Measurements from ENCODE around the gene CCDC88B.

The CCDC88B gene

DNA sequence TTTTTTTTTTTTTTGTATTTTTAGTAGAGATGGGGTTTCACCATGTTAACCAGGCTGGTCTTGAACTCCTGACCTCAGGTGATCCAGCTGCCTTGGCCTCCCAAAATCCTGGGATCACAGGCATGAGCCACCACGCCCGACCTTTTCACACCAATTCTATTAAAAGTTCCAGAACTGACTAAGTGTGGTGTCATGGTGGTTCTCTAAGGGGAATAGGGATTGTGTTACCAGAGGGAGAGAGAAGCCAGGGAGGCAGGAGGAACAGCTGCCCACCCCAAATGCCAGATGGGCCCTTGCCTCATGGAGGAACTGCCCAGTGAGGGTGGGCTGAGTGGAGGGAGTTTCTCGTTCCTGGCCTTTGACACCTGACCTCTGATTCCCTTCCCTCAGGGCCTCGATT, 24.9 kb downstream of the CCDC88B start:
- DNase-seq, result no peak

DNA sequence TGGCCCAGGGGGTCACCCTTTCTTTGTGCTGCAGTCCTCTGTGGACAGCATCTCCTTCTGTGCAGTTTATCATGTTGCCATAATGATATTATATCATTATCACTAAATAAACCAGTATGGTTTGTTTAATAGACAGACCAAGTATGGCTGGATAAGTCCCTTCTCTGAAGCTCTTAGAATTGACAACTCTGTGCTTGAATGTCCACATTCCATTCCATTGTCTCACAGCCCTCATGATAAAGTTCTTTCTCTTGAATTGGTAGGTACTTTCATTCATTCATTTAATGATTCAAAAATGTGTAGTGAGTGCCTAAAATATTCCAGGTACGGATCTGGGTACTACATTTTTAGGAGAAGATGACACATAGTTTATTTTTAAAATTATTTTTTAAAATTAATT, 26.7 kb downstream of the CCDC88B start:
- DNase-seq, result no peak

DNA sequence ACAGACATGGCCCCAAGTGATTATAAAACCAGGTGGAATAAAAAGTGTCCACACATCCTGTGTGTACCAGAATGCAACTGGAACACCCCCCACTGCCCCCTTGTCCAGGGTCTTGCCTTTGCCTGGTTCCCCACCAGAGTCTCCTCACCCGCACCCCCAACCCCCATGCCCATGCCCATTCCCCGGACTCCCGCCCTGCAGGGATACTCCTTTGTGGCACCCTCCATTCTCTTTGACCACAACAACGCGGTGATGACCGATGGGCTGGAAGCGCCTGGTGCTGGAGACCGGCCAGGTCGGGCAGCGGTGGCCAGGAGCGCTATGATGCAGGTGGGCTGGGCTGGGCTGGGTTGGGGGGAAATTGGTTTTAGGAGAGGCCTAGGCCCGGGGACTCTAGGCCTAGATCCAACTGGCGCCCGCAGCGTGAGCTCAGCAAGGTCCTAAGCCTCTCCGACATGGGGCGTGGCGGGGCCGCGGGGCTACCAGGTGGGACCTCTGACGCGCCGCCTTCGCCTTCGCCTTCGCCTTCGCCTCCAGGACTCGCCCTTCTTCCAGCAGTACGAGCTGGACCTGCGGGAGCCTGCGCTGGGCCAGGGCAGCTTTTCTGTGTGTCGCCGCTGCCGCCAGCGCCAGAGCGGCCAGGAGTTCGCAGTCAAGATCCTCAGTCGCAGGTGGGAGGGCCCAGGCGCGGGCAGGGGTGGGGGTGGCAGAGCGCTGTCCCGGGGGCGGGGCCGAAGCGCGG, 28.1 kb downstream of the CCDC88B start:
- DNase-seq, result no peak

DNA sequence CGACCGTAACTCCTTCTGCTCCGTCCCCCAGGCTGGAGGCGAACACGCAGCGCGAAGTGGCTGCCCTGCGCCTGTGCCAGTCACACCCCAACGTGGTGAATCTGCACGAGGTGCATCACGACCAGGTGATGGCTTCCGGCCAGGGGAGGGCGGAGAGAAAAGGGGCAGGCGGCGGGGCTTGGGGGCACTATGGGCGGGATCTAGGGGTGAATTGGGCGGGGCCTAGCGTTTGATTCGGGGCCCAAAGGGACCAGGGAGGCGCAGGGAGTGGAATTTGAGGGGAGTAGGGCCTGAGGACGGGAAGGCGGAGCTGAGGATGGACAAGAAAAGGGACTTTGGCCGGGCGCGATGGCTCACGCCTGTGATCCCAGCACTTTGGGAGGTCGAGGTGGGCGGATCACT, 28.7 kb downstream of the CCDC88B start:
- DNase-seq, result no peak

DNA sequence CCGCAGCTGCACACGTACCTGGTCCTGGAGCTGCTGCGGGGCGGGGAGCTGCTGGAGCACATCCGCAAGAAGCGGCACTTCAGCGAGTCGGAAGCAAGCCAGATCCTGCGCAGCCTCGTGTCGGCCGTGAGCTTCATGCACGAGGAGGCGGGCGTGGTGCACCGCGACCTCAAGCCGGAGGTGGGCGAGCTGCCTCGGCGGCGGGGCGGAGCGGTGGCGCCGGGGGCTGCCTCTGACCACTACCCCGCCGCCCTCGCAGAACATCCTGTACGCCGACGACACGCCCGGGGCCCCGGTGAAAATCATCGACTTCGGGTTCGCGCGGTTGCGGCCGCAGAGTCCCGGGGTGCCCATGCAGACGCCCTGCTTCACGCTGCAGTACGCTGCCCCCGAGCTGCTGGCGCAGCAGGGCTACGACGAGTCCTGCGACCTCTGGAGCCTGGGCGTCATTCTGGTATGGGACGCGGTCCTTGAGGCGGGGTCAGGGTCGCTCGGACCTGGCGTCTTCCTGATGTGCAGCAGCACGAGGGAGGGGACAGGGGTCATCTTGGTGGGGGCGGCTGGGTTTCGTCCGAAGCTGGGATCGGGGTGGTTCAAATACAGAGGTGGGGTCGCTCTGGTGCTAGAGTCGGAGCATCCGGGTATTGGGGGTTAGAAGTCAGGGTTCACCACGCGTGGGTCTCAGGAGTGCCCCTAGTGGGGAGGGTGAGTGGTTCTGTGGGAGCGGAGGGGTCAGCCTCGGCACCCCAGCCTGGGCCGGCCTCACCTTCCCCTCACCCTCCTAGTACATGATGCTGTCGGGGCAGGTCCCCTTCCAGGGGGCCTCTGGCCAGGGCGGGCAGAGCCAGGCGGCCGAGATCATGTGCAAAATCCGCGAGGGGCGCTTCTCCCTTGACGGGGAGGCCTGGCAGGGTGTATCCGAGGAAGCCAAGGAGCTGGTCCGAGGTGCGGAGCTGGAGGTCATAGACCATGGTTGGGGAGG, 29.7 kb downstream of the CCDC88B start:
- DNase-seq, result no peak

DNA sequence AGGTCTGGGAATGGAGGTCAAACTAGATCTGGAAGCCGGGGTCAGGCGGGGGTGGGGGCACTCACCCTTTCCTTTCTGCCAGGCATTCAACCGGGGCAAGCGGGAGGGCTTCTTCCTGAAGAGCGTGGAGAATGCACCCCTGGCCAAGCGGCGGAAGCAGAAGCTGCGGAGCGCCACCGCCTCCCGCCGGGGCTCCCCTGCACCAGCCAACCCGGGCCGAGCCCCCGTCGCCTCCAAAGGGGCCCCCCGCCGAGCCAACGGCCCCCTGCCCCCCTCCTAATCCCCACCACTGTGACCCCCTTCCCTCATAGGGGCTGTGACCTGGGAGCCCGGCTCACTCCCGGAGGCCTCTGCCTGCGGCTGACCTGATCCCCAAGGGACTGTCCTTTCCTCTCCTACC, 31.2 kb downstream of the CCDC88B start:
- no peak for DNase-seq

DNA sequence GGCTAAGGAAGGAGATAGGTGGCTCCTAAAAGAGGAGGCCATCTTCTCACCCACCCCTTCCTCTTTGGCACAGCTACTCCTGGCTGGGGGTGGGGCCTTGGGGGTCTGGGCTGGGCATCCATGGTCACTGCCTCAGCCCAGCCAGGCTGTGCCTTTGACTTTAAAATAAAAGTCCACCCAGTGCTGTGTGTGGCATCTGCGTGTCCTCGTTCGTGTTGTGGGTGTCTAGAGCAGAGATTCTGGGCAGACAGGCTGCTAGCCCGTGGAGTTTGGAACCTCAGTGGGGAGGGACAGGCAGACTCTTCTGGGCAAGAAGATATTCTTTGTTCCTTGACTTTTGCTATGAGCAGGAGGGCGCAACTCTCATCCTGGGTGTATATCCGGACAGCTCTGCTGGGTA, 32.0 kb downstream of the CCDC88B start:
- DNase-seq, result no peak

DNA sequence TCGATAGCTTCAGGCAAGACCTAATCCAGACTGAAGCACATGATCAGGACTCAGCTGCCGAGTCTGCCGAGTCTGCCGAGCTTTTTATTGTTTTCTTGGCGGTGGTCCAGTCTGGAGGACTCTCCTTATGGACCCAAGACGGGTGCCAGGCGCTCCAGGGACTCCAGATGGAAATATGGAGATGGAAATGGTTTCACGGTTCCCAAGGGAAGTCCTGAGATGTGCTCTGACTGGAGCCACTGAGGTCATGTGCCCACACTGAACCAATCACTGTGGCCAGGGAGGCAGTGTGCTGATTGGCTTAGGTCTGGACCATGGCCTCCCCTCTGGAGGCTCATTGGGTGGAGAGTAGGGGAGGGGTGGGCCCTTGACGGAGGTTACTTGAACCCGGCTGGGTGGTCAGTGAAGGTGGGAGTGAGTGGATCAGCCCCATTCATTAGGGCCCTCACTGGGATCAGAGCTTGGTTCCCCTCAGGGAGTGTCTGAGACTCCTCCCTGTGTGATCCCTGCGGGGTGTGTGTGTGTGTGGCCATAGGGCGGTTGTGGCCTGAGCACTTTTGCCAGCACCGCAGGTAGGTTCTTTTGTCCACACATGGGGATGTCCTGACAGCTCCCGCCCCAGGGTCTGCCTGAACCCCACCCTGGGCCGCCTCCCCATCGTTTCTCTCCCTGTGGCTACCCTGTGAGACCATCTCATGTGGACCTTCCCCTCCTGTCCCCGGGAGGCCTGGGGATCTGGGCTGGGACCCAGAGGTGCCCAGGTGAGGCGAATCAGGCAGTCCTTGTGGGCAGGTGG, 33.0 kb downstream of the CCDC88B start:
- no peak for DNase-seq

DNA sequence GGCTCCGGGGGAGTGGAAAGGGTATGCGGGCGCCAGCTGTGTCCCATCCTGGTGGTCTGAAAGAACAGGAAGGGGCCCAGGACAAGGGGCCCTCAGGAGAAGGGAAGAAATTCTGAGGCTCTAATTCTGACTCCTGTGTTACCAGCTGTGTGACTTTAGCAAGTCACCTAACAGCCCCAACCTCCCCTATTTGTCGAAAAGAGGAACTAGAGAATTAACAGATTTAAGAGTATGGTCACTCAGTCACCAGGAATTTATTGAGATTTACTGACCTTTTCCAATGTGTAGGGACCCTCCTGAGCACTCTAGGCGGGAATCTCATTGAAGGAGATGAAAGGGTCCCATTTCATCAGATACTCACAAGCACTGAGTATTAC, 33.6 kb downstream of the CCDC88B start:
- DNase-seq, result no peak

DNA sequence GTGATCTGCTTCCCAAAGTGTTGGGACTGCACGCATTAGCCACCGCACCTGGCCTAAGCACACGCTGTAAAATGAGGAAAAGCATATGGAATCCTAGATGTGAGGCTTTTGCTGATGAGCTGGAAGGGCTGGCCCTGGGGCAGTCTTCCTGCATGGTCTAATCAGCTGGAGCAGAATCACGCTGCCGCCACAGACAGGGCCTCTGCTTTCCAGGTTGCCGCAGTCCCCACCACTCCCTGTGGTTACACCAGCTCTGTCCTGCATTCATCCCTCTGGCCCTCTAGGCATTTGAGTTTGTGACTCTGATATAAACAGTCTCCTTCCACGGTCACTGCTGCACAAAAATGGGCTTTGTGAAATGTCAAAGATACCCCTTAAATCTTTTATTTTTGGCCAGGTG, 36.1 kb downstream of the CCDC88B start:
- DNase-seq, result no peak

DNA sequence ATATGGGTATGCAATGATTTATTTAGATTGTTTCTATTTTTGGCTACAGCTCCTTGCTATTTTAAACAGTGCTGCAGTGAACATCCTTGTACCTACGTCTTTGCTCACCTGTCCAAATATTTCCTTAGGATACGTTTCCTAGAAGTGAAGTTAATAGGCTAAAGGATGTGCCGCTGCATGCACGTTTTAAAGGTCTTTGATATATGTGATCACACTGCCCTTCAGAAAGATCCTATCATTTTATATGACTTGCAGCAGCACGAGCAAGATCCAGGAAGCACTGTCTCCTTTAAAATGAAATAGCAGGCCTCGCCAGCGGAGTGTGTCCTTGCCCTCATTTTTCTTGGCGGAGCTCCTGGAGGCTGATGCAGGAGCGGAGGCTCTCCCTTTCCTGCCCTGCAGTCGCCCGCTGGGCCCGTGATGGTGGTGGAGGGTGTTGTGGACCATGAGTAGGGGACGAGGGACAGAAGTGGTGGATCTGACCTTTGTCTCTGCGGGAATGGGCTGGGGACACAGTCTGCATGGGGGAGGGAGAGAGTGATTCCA, 38.4 kb downstream of the CCDC88B start:
- DNase-seq, result no peak

DNA sequence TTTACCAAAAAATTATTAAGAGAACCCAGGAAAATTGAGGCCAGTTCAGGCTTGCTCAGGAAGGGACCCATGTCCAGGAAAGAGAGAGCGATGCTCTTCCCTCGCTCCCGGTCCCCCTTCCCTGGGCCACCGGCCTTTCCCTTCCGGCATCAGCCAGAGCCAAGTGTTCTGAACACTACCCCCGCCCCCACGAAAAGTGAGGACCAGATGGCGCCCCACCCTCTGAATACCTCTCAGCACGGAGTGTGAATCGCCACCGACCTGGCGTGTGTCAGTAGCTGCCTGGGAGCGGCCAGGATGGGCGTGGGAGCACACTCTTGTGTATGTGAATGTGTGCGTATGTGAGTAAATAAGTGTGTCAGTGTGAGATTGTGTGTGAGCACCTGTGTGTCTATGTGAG, 39.2 kb downstream of the CCDC88B start:
- DNase-seq, result no peak

DNA sequence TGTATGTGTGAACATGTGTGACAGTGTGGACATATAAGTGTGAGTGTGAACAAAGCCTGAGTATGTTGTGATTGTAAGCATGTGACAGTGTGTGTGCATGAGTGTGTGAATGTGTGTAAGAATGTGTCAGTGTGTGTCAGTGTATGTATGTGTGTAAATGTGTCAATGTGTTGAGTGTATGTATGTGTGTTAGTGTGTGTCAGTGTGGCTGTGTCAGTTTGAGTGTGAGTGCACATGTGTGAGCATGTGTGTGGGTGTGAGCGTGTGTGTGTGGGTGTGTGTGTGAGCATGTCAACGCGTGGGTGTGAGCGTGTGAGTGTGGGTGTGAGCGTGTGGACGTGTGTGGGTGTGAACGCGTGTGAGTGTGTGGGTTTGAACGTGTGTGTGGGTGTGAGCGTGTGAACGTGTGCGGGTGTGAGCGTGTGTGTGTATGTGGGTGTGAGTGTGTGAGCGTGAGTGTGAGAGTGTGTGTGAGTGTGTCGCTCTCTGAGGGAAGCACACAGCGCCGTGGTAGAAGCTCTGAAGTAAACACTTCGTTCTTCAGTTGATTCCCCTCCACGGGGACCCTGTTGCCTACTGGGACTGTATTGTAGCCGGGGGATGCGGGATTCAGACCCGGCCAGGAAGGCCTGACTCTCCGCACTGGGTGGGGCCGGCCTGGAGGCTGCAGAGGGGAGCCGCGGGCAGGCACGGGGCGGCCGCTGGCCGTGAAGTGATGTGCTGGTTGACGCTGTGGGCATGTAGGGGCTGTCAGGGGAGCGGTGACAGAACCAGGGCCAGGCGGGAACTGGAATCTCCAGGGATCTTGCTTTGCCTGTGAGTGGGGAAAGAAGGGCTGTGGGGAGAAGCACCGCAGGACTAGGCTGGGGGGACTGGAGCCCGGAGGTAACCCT, 40.1 kb downstream of the CCDC88B start:
- no peak for DNase-seq

DNA sequence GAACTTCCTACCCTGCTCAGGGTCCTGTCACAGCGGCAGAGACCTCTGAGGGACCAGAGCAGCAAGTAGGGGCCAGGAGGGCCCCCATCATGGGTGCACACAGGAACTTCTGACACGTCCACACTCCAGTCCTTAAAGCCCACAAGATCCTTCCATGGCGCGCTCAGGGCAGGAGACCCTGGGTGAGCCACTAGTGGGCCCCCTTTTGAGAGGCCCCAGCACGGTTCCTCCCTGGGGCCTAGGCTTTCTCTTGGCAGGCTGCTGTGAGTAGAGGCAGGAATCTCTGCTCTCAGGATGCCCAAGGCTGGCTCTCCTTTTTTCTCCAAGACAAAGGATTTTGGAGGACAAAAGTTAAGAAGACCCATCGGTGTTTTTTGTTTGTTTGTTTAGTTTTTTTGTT, 41.3 kb downstream of the CCDC88B start:
- no peak for DNase-seq

DNA sequence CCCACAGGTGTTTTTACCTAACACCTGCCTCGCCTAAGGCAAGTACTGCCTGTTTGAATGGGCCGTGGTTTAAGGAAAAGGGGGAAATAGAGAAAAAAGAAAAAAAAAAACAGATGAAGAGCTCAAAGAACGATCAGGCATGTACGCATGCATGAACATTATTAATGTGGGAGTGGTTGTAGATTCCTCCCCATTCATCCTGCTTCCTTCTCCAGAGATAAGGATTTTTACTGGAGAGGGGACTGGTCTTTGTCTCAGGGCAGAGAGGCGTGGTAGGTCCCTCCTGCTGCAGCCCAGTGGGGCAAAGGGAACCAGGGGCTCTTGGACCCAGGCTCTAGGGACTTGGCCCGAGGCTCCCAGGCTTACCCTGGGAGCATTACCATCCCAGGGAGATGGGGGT, 42.0 kb downstream of the CCDC88B start:
- no peak for DNase-seq

DNA sequence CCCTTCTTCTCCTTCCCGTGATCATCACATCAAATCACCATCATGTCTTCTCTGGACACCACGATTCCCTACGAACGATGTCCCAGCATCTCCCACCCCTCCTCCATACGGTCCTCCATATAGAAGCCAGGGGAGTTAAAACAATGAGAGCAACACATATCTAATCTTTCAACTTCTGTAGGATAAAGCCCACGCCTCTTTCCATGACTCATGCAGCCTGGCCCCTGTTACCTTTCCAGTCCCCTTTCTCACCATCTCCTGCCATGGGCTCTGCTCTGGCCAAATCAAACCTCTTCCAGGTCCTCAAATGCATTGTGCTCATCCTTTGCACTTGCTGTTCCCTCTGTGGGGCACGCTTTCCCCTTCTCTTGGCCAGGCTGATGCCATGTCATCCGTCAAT, 42.6 kb downstream of the CCDC88B start:
- no peak for DNase-seq

DNA sequence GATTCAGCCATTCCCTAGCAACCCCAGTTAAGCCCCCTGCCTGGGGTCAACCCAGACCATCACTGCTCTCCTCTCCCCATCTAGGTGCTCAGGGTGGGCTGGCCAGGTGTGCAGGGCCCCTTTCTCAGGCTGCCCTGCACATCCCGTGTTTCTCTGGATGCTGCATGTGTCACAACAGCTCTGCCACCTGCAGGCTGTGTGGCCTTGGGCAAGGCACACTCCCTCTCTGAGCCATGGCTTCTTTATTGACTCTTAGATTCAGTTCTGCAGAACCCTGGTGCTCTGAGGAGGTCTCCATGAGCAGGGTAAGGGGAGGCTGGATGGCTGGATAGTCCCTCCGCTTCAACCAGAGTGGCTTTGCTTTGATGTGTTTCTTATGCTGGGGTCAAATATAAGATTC, 43.6 kb downstream of the CCDC88B start:
- no peak for DNase-seq

DNA sequence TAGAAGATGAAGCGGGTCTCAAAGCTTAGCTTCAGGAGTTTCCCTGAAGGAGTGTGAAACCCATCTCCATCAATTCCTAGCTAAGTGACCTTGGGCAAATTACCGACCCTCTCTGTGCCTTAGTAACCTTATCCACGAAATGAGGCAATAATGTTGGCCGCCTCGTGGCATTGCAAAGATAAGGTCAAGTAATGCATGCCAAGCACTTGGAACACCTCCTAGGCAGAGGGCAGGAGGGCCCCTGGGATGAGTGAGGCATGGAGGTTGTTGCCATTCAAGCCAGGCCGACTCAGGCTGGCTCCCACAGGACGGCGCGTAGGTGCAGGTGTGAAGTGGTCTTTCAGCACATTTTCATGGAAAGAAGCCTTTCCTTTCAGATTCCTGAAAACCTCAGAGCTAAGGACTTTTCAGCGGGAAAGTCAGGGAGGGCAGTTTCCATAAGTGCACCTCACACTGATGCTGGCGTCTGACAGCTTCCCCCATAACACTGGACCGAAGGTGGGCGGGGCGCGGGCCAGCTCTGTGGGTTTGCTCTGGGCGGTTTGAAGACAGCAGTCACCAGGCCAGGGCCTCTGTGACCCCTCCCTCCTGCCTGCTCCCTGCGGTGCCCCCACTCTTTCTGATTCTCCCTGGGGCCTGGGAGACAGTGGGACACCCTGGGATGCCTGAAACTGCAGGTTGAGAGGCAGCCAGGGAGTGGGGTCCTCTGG, 44.2 kb downstream of the CCDC88B start:
- DNase-seq, result no peak

DNA sequence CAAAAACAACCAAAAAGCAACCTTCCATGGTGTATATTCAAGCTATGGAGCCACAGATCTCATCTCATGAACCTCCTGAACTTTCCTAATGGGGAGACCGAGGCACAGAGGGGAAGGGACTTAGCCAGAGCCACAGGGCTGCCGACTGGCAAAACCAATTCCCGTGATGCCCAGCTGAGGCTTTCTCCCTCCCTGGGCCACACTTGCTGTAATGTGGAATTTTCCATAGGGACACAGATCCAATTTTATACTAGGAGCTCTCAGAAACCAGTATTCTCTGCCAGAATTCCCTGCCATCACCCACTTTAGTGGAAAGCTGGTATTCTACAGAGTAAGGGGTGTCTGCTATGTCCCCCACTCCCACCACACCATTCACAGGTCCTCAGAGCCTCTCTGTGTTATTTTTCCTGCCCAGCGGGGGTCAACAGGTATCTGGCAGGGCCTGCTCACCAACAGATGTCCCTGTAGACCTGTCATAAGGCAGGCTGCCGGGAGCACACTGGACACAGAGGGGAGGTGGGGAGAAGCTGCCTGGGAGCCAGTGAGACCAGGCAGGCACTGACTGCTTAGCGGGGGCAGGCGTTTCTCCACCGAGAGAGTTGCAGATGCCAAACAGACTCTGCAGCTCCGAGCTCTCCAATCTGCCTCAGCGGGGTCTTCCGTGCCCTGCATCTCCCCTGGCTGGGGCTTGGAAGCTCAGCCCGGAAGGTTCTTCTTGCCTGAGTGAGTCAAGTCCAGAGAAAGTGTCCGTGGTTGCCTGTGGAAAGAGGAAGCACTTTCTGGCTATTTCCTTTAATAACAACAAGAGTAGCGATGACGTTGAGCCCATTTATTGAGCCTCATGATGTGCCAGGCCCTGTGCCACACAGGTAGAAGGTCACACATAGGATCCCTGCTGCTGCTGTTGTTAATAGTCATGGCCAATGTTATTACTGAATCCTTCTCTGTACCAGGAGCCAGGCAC, 45.3 kb downstream of the CCDC88B start:
- no peak for DNase-seq
